Measurements from ENCODE around the gene IQGAP2. TPM values are rescaled to one million over a fixed set of nuclear protein-coding genes. Genes with fewer than 3 reads are reported as not detected.
A peak's percentile ranks its signal among the peaks of the same experiment; 100 is the strongest.

Gene IQGAP2
- total and polyA plus RNA-seq, 9 of the 15 experiments (the other 6 are each of a cell fraction or from before 2014, with no cell fraction given): 8.7 to 23.2 (median 17.4) TPM

DNA sequence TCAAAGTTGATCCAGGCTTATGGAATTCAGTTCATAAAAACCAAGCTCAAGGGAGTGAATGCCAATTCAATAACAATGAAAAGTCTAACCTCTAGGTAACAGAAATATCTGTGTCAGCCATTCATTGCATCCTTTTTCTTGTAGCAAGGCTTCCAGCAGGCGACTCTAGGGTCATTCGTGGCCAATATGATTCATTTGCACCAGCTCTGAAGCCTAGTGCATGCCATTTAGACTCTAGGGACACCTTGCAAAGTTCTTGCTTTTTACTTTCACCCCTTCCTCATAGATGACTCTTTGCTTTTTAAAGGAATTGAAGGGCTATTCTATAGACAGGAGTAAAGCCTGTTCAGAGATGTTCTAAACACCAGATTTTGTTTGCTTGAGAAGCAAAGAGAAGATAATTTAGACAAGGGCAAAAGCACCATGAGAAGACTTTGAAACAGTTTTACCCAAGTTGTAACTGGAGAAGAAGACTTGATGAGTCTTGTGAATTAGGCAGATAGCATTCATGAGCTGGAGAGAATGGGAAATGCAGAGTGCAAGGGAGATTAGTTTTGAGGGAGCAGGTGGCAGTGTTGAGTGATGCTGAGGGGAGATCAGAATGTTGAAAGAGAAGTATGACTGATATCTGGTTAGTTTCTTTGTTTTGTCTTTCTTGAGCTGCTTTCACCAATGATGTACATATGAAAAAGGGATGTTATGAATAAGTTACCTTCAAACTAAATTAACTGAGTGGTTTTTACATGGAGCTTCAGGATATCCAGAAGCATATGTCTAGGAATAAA lies 125.7 kb downstream of the IQGAP2 start:
- H3K27ac ChIP-seq (ENCODE audit: extremely low read depth, low read depth, low read length): no peak overlapping the region
- BruUV-seq (replicated peaks): no TSS peak
- no peaks in the 10 kb centered on the region for H4K20me1 ChIP-seq (replicated peaks; ENCODE audit: control insufficient read depth, insufficient read depth, low read length)
- no peak overlapping the region for H3K4me2 ChIP-seq (ENCODE audit: insufficient read depth, low read length)
- no peak overlapping the region for H3K9ac ChIP-seq (ENCODE audit: insufficient read depth in 1 of 2, low read depth in 2 of 2, low read length in 2 of 2)
- peaks cover 4 to 31% of the 10 kb centered on the region in 2 experiments; a peak in 3 of 5 replicates for H3K4me1 ChIP-seq (replicated peaks in 1 of 2; ENCODE audit: control insufficient read depth in 2 of 2, insufficient read depth in 2 of 2, low read length in 2 of 2)
- H3K9me3 ChIP-seq (replicated peaks; ENCODE audit: control insufficient read depth, insufficient read depth, low read depth, low read length): no peaks in the 10 kb centered on the region
- no peaks in the 10 kb centered on the region for H3K36me3 ChIP-seq (ENCODE audit: control insufficient read depth, insufficient read depth, low read length)
- 43% methylated on average over 2 of the region's 2 CpGs for WGBS (ENCODE audit: insufficient coverage, low coverage, missing lambda C conversion rate)
- no peak for FAIRE-seq
- intact Hi-C loops (cut with micrococcal nuclease) (no loop called here), in situ Hi-C loops (cut with MboI) (no loop called here)
- no peak for ATAC-seq
- no peak overlapping the region for H2AFZ ChIP-seq (ENCODE audit: low read depth, low read length)
- H3K9me1 ChIP-seq (ENCODE audit: control insufficient read depth, insufficient read depth, low read length): no peaks in the 10 kb centered on the region
- POLR2A ChIA-PET: interaction anchor here (0.8 kb wide), 1 partner anchor 14 kb away, joined by 3 read pairs; no protein-coding TSS in a partner anchor
- TF ChIP-seq, protein P1, sequence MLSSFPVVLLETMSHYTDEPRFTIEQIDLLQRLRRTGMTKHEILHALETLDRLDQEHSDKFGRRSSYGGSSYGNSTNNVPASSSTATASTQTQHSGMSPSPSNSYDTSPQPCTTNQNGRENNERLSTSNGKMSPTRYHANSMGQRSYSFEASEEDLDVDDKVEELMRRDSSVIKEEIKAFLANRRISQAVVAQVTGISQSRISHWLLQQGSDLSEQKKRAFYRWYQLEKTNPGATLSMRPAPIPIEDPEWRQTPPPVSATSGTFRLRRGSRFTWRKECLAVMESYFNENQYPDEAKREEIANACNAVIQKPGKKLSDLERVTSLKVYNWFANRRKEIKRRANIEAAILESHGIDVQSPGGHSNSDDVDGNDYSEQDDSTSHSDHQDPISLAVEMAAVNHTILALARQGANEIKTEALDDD (IDR thresholded peaks at IDR 0.05): peak; percentile 55; the same call in 1 of the 2 replicates
- TF ChIP-seq, protein P2, sequence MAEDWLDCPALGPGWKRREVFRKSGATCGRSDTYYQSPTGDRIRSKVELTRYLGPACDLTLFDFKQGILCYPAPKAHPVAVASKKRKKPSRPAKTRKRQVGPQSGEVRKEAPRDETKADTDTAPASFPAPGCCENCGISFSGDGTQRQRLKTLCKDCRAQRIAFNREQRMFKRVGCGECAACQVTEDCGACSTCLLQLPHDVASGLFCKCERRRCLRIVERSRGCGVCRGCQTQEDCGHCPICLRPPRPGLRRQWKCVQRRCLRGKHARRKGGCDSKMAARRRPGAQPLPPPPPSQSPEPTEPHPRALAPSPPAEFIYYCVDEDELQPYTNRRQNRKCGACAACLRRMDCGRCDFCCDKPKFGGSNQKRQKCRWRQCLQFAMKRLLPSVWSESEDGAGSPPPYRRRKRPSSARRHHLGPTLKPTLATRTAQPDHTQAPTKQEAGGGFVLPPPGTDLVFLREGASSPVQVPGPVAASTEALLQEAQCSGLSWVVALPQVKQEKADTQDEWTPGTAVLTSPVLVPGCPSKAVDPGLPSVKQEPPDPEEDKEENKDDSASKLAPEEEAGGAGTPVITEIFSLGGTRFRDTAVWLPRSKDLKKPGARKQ (CRISPR knock-in tag; IDR thresholded peaks at IDR 0.05): no peak
- TF ChIP-seq TCF3 (CRISPR knock-in tag; IDR thresholded peaks at IDR 0.05): peak; percentile 30; the same call in 1 of the 2 replicates
- TF ChIP-seq CREM (IDR thresholded peaks at IDR 0.05; ENCODE audit: low read depth): no peak
- peak; percentile 62 for TF ChIP-seq MEIS2 (IDR thresholded peaks at IDR 0.05; ENCODE audit: partially characterized antibody)
- TF ChIP-seq, protein P3, sequence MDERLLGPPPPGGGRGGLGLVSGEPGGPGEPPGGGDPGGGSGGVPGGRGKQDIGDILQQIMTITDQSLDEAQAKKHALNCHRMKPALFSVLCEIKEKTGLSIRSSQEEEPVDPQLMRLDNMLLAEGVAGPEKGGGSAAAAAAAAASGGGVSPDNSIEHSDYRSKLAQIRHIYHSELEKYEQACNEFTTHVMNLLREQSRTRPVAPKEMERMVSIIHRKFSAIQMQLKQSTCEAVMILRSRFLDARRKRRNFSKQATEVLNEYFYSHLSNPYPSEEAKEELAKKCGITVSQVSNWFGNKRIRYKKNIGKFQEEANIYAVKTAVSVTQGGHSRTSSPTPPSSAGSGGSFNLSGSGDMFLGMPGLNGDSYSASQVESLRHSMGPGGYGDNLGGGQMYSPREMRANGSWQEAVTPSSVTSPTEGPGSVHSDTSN (CRISPR knock-in tag; IDR thresholded peaks at IDR 0.05; ENCODE audit: low read depth): no peak
- TF ChIP-seq, protein P3 (tag; conservative IDR thresholded peaks at IDR 0.05; ENCODE audit: low read depth): 0 out of 2 replicates have a peak, but pooled peaks have one; percentile 34
- no peak overlapping the region for H3K4me3 ChIP-seq
- no peaks in the 10 kb centered on the region for H3K27me3 ChIP-seq (ENCODE audit: control insufficient read depth in 2 of 2, insufficient read depth in 2 of 2, low read length in 2 of 2)
- H3K79me2 ChIP-seq (ENCODE audit: control insufficient read depth, insufficient read depth, low read length): no peaks in the 10 kb centered on the region
- CTCF ChIA-PET (ENCODE audit: low intra/inter-chr PET ratio): no interaction called here
- DNase-seq (ENCODE audit: extremely low read depth in 1 of 4, low spot score in 3 of 4): no peak
